Body of pancreas (tissue), 4 donors: ENCODE data around the gene DSCAM. TPM values are rescaled to one million over a fixed set of nuclear protein-coding genes. Genes with fewer than 3 reads are reported as not detected.

ENCODE experiments used
- ATAC-seq: fragments of 150-250 bp; one replicate; pipeline ENCODE4 v1.9.1; 2016
- DNase-seq, 4 donors: peaks; one replicate each; pipeline ENCODE4 v3.0.0-alpha.2; 2019
- H3K27ac ChIP-seq, 4 donors: fragments of 200-600 bp; sonication (generic); 1 replicate in 3 of 4; 2 replicates in 1 of 4; pipeline versions ENCODE4 v1.5.1 to v1.6.1; 2016 to 2019; ENCODE audit warnings: mild to moderate bottlenecking in 1 of 4, mixed read lengths in 1 of 4, moderate library complexity in 1 of 4
- H3K27me3 ChIP-seq, 2 donors: fragments of 200-600 bp; sonication (generic); one replicate each; pipeline ENCODE4 v1.6.0; 2016; ENCODE audit warnings: mild to moderate bottlenecking in 1 of 2
- H3K36me3 ChIP-seq, 2 donors: fragments of 200-600 bp; sonication (generic); replicated peaks in 1 of 2; 2 replicates each; pipeline ENCODE4 v1.5.1; 2016; ENCODE audit warnings: low read depth in 2 of 2; ENCODE audit not compliant: insufficient read depth in 1 of 2
- H3K4me1 ChIP-seq: fragments of 200-600 bp; sonication (generic); one replicate; pipeline ENCODE4 v1.6.0; 2016
- H3K4me3 ChIP-seq, 2 donors: fragments of 200-600 bp; sonication (generic); 1 replicate in 1 of 2; 2 replicates in 1 of 2; pipeline ENCODE4 v1.5.1; 2016 to 2019
- H3K9me3 ChIP-seq, 3 donors: fragments of 200-600 bp; sonication (generic); 1 replicate in 2 of 3; 2 replicates in 1 of 3; pipeline ENCODE4 v1.5.1; 2016
- CTCF ChIP-seq, 7 experiments: fragments of 450-650 bp in 4 of 7; fragments of 200-600 bp in 3 of 7; sonication (generic) in 3 of 7; IDR thresholded peaks; one replicate each; pipeline ENCODE4 v1.5.1; 2016 to 2019; ENCODE audit warnings: antibody characterized with exemption in 7 of 7
- POLR2A ChIP-seq, 3 donors: fragments of 450-650 bp; IDR thresholded peaks; one replicate each; pipeline ENCODE4 v1.6.1; 2016; ENCODE audit warnings: antibody characterized with exemption in 3 of 3, mild to moderate bottlenecking in 2 of 3
- WGBS, 2 donors: methylation state at CpG; one replicate each; pipeline ENCODE4 v1.1.5; 2017; 5-methylcytosine and 5-hydroxymethylcytosine counted together
- intact Hi-C: fragments of 100-400 bp; cut with DNase I; formaldehyde crosslinking; loops from one replicate; pipeline ENCODE4 v1.15.1; 2023
- total RNA-seq, 2 donors: library from RNA; depleted of rRNA; stranded (reverse); fragments of >200 nt; gene quantifications; one replicate each; pipeline ENCODE4 v1.1.0, GENCODE V29; 2016

The DSCAM gene
- total RNA-seq, 2 donors from 2014 or later: 0.26 TPM; not detected in 1

- no peak for TF ChIP-seq POLR2A (IDR thresholded peaks at IDR 0.05)
- TF ChIP-seq CTCF (IDR thresholded peaks at IDR 0.05): no peak
- Histone ChIP-seq H3K4me3 (no peak overlapping the region), H3K27me3 (peaks cover 0 to 4% of the 10 kb centered on the region in 2 donors), H3K36me3 (no peaks in the 10 kb centered on the region), H3K4me1 (no peaks in the 10 kb centered on the region), H3K27ac (no peak overlapping the region), H3K9me3 (no peaks in the 10 kb centered on the region)
- ATAC-seq (no peak), DNase-seq (no peak)
- intact Hi-C loops: no loop called here
- 73 to 77% methylated on average over 4 of the region's 4 CpGs for WGBS, 2 donors
These were observed 562.5 kb downstream of the DSCAM start for GRCh38 chr21:40284409-40284808.

GRCh38 chr21:40282912-40283886, 563.8 kb downstream of the DSCAM start:
- Histone ChIP-seq H3K36me3 (no peaks in the 10 kb centered on the region), H3K27me3 (peaks cover 0 to 4% of the 10 kb centered on the region in 2 donors), H3K9me3 (no peaks in the 10 kb centered on the region), H3K27ac (no peak overlapping the region), H3K4me1 (no peaks in the 10 kb centered on the region), H3K4me3 (no peak overlapping the region)
- DNase-seq (no peak), ATAC-seq (no peak)
- intact Hi-C loops: no loop called here
- no peak for TF ChIP-seq POLR2A (IDR thresholded peaks at IDR 0.05)
- TF ChIP-seq CTCF (IDR thresholded peaks at IDR 0.05): no peak
- 58% methylated on average over 3 of the region's 3 CpGs for WGBS, 2 donors

- DNase-seq (no peak), ATAC-seq (no peak)
- Histone ChIP-seq H3K36me3 (no peaks in the 10 kb centered on the region), H3K27me3 (peaks cover 0 to 4% of the 10 kb centered on the region in 2 donors), H3K9me3 (no peaks in the 10 kb centered on the region), H3K27ac (no peak overlapping the region), H3K4me1 (no peaks in the 10 kb centered on the region), H3K4me3 (no peak overlapping the region)
- WGBS, 2 donors: 70 to 78% methylated on average over 1 of the region's 1 CpG
- intact Hi-C loops: no loop called here
- TF ChIP-seq CTCF (IDR thresholded peaks at IDR 0.05) (no peak), POLR2A (IDR thresholded peaks at IDR 0.05) (no peak)
These were observed 568.6 kb downstream of the DSCAM start for GRCh38 chr21:40278345-40278744.

- H3K27me3 ChIP-seq: peaks cover 0 to 3% of the 10 kb centered on the region in 2 donors
- no peak overlapping the region for H3K27ac ChIP-seq
- H3K4me1 ChIP-seq: no peaks in the 10 kb centered on the region
- WGBS, 2 donors: 47 to 61% methylated on average over 12 of the region's 12 CpGs
- no peak overlapping the region for H3K4me3 ChIP-seq
- H3K9me3 ChIP-seq: no peaks in the 10 kb centered on the region
- TF ChIP-seq CTCF (IDR thresholded peaks at IDR 0.05) (no peak), POLR2A (IDR thresholded peaks at IDR 0.05) (no peak)
- intact Hi-C loops: no loop called here
- ATAC-seq: no peak
- no peaks in the 10 kb centered on the region for H3K36me3 ChIP-seq
- DNase-seq: no peak
These were observed 571.0 kb downstream of the DSCAM start for GRCh38 chr21:40276001-40276400.
